HG03103 (cell line): ENCODE results near the gene SLC35F2.
A peak's percentile ranks its signal among the peaks of the same experiment; 100 is the strongest.
"Not testable (repeated sequence)": the region's sequence is repeated elsewhere in the genome, so short reads cannot be mapped to it uniquely, and the experiment has no call there.

Source experiments
- ATAC-seq: cut with Tn5 transposase; IDR thresholded peaks from one replicate; pipeline ENCODE4 v1.9.1; 2021; ENCODE audit warnings: low read depth; ENCODE audit not compliant: unreplicated experiment

Gene SLC35F2, protein sequence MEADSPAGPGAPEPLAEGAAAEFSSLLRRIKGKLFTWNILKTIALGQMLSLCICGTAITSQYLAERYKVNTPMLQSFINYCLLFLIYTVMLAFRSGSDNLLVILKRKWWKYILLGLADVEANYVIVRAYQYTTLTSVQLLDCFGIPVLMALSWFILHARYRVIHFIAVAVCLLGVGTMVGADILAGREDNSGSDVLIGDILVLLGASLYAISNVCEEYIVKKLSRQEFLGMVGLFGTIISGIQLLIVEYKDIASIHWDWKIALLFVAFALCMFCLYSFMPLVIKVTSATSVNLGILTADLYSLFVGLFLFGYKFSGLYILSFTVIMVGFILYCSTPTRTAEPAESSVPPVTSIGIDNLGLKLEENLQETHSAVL

DNA sequence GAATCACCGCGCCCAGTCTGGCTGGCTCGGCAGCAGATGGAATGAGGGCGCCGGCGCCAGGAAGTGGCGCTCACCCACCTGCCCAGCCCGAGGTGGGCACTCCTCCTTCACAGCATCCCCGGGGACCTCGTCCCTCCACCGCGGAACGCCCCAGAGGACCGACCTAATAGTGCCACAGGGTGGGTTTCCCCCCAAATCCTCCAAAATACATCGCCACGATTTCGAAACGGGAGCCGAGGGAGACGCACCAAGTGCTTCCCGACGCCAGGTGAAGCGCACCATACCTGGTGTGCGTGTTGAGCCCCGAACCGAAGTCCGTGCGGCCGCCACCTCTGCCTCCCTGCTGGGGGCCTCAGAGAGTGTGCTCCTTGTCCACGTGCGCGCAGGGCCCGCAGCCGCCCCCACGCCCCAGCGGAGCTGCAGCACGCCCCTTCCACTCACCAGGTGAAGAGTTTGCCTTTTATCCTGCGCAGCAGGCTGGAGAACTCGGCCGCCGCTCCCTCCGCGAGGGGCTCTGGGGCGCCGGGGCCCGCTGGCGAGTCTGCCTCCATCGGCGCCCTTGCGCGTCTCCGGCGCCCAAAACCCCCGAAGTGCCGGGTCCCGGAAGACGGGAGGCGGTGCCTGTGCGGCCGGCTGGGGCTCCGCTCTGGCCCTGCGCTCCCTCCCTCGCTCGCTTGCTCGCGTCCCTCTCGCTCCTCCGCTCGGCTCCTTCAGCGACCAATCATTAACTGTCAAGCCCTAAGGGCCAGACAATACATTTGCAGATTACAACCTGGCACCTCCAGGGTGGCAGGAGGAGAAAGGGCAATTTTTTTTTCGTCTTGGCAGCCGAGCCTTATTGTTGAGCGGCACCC is at the start of gene SLC35F2:
TSS of gene SLC35F2 (minus strand) at position 571 of the 854 bp plus-strand sequence. CDS start at position 551, 20 bp downstream.
- ATAC-seq: peak; percentile 87

DNA sequence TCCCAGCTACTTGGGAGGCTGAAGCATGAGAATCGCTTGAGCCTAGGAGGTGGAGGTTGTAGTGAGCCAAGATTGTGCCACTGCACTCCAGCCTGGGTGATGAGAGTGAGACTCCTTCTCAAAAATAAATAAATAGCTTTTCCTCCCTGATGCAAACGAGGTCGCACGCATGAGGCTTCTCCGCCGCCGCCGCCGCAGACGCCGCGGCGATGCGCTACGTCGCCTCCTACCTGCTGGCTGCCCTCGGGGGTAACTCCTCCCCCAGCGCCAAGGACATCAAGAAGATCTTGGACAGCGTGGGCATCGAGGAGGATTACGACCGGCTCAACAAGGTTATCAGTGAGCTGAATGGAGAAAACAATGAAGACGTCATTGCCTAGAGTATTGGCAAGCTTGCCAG is 49.6 kb upstream of the SLC35F2 start:
- ATAC-seq: no peak

DNA sequence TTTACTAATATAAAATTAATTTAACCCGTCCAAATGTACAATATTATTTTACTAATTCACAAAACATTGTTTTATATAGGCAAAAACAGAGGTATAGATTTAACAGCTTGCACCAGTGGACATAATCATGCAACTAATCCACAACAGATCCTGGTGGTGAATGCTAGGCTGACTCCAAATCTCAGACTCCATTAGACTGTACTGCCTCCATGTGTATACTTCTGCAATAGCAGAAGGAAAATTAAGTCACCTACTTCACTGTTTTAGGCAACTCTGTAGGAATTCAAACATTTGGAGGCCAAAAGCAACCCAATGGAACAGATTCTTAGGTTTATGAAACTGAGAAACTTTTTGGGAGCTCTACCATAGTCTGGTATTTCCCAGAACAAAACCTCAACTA is 39.7 kb upstream of the SLC35F2 start:
- ATAC-seq: peak; percentile 71

DNA sequence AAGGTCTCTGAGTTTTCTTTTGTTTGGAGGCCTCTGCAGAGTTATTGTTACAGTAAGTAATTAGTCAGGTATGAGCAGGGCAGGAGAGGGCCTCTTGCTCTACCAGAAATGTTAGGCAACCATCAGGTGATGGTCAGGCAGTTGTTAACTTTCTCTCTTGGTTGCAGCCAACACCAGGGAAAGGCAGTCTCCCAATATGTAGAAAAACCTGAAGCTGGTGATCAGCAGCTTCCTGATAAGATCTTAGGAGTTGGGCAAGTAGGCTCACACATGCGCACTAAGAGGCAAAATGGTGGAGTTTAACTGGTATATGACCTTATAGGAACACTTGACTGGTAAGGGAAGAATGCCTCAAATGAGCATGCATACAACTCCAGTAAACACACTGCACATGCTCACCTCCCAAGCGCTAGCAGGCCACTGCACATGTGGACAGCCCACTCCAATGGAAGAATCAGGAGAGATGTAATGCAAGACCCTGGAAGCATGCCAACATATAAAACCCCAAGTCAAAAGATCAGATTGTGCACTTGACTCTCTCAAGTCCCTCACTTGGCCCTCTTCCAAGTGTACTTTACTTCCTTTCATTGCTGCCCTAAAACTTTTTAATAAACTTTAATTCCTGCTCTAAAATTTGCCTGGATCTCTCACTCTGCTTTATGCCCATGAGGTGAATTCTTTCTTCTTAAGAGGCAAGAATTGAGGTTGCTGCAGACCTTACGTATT is 23.7 kb upstream of the SLC35F2 start:
- ATAC-seq: no peak

DNA sequence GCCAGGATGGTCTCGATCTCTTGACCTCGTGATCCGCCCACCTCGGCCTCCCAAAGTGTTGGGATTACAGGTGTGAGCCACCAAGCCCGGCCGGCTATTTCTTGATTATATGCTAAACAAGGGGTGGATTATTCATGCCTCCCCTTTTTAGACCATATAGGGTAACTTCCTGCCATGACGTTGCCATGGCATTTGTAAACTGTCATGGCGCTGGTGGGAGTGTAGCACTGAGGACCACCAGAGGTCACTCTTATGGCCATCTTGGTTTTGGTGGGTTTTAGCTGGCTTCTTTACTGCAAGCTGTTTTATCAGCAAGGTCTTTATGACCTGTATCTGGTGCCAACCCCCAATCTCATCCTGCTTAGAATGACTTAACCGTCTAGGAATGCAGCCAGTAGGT is 22.9 kb upstream of the SLC35F2 start:
- not testable (repeated sequence) for ATAC-seq

DNA sequence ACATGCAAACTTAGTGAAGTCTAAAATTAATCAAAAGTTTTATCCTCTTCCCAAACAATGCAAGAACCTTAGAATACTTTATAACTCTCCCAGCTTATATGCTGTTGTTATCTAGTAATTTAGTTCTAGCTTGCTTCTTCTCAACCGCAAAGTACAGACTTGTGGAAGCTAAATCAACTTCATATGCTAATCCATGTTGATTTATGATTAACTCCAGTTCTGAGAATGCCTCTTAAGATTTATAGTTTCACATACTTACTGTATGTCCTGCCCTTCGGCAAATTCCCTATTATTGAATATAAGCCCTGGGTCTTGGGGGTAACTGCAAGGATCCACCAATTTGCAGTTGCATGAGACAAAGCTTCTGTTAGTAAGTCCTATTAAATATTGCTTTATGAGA is 17.6 kb upstream of the SLC35F2 start:
- no peak for ATAC-seq

DNA sequence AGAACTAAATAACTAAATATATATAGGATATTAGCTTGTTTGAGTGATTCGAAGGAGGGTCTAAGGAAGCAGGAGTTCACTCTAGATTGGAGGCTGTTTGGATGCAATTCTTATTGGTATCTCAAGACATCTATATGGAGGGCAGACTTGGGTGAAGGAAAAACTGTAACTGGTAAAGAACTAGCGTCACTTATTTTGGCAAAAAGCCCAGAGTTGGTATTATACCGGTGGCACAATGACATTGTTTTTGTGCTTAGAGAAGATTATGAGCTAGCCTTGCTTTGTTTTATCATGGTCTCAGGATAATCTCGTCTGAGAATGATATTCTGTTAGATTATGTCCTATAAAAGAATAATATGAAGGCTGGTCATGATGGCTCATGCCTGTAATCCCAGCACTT is 6.0 kb upstream of the SLC35F2 start:
- ATAC-seq: no peak

DNA sequence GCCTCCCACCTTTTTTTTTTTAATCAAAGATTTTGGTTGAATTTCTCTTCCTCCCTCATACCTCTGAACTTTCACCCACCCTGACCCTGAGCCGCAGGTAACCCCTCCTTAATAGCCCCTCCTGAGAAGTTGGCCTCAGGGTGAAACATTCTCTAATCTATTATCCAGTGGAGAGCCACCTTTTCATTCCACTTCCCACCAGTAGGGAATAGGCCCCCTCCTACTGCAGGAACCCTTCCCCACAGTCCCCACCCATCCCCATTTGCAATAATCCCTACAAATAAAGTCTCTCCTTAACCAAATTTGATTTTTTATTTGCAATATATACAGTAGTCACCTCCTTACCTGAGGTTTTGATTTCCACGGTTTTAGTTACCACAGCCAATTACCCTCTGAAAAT is 2.1 kb upstream of the SLC35F2 start:
- no peak for ATAC-seq

DNA sequence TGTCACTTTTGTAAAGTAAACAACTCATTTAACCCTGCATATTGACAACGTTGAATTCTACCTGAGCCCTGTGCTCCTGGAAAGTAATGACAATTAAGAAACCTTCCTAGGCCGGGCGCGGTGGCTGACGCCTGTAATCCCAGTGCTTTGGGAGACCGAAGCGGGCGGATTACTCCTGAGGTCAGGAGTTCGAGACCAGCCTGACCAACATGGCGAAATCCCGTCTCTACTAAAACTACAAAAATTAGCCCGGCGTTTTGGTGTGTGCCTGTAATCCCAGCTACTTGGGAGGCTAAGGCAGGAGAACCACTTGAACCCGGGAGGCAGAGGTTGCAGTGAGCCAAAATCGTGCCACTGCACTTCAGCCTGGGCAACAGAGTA is 1.6 kb upstream of the SLC35F2 start:
- ATAC-seq: not testable (repeated sequence)

DNA sequence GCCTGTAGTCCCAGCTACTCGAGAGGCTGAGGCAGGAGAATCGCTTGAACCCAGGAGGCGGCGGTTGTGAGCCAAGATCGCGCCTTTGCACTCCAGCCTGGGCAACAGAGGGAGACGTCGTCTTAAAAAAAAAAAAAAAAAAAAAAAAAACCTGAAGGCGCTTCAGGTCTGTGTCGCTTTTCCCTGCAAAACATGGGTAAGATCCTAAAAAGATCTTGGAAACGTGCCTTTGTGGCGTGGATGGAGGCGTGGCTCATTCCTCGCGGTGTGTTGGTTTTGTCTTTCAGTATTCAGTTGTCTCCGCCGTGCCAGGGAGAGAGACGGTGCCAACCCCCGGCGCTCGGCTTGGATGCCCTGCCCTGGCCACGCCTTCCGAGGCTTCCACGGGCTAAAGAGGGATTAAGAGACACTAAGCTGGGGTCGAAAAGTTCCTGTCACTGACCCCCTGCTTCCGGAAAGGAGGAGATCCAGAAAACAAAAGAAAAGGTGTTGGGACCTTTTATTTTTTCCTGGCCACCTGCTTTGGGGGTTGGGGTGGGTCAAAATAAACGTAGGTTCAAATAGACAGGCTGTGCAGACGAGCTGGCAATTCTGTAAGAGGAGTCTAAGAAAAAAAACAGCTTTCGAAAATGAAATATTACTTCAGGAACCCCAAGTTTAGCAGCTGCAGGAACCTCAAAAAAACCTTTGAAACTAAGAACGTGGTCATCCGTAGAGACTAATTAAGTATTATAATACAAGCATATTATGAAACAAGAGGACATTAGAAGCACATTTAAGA is 1.1 kb upstream of the SLC35F2 start:
- no peak for ATAC-seq

DNA sequence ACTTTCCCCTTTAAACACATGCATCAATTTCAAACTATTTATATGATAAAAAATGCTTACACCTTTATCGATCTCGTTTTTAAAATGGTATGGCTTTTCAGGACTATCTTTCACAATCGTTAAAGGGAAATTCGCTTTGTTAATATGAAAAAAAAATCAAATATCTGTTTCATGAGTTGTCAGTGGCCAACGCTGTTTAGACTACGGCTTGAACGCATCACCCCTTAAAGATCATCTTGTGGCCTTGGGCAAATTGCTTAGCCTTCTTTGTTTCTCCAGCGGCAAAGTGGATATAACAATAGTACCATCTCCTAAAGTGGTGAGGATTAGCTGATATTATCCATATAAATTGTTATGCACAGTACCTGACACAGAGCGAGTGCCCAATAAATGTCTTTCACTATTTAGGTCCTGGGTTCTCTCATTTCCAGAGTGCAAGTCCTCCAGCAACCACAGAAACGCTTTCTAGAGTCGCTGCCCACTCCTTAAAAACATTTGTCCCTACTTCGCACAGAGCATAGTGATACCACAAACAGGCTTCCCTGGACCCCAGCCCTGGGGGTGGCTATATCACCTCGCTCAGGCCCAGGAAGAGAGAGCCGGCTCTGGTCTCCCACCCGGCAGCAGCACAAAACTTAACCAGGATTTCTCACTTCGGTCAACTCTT is 904 bp downstream of the SLC35F2 start:
- no peak for ATAC-seq

DNA sequence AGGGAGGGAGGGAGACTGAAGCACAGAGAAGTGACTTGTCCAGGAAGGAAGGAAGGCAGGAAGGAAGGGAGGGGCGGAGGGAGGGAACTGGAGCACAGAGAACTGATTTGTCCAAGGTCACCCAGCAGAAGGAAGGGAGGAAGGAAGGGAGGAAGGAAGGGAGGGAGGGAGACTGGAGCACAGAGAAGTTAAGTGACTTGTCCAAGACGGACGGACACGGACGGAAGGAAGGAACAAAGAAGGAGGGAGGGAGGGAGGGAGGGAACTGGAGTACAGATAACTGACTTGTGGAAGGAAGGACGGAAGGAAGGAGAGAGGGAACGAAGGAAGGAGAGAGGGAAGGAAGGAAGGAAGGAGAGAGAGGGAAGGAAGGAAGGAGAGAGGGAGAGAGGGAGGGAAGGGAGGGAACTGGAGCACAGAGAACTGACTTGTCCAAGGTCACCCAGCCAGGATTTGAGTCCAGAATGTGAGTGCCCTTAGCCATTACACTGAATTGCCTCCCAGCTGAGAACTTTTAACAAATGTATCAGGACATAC is 1.5 kb downstream of the SLC35F2 start:
- ATAC-seq: no peak

DNA sequence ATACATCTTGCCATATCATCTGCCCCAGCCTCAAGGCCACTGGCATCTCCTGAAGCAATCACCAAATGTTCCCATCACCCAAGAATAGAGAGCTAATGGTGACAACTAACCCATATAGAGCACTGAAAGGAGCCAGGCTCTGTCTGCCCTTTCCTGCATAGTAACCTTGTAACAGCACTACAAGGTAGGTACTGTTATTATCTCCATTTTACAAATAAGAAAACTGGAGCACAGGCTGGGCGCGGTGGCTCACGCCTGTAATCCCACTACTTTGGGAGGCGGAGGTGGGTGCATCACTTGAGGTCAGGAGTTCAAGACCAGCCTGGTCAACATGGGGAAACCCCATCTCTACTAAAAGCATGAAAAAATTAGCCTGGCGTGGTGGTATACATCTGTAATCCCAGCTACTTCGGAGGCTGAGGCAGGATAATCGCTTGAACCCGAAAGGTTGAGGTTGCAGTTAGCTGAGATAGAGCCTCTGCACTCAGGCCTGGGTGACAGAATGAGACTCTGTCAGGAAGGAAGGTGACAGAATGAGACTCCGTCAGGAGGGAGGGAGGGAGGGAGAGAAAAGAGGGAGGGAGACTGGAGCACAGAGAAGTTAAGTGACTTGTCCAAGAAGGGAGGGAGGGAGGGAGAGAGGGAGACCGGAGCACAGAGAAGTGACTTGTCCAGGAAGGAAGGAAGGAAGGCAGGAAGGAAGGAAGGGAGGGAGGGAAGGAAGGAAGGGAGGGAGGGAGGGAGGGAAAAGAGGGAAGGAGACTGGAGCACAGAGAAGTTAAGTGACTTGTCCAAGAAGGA is 2.2 kb downstream of the SLC35F2 start:
- no peak for ATAC-seq

DNA sequence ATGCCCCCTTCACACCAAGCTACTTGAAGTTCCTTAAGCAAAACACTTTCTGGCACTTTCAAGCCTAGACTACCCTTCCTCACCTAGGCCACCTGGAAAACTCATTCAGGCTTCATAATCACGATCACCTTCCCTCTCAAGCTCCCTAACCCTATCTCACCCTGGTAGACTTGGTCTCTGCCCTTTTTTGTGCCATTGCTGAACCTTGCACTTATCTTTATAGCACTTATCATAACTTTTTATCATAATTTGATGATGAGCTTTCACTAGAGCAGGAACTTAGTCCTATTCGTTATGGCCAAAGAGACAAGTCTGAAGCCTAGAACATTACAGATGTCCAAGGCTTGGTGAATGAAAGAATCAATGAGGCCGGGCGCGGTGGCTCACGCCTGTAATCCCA is 5.5 kb downstream of the SLC35F2 start:
- no peak for ATAC-seq

DNA sequence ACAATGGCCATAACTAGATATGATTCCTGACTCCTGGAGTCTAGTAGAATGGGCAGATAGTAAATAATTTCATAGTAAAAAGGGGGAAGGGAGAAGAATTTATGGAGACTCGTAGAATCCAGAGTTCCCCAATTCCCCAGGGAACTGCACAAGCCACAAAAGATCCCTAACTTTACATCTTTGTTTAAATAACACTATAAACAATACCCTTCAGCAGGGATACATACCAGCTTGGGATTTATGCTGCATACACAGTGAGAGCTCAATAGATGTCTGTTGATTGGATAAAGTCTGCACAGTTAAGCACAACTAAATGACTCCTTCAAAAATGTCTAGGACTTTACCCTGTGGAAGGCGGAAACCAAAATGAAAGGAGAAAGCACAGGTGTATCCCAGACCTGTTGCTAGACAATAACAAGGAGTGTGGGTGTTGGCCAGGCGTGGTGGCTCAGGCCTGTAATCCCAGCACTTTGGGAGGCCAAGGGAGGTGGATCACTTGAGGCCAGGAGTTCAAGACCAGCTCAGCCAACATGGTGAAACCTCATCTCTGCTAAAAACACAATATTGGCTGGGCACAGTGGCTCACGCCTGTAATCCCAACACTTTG is 6.8 kb downstream of the SLC35F2 start:
- no peak for ATAC-seq

DNA sequence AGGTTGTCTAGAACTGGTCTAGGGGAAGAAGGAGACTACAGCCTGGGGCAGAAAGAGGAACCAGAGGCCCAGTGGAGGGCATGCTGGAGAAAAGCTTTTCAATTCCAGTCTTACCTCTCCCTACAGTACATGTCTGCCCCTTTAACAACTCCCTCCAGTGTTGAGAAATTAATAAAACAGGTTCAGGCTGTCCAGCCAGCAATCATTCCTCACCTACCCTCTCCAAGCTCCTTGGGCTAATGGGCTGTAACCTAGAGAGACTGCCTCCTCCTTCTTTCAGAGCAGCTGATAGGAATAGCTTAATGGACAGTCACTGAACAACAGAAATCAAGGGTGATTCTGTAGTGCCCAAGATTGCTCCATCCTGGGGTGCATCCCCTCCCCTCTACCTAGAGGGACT is 8.8 kb downstream of the SLC35F2 start:
- ATAC-seq: no peak

DNA sequence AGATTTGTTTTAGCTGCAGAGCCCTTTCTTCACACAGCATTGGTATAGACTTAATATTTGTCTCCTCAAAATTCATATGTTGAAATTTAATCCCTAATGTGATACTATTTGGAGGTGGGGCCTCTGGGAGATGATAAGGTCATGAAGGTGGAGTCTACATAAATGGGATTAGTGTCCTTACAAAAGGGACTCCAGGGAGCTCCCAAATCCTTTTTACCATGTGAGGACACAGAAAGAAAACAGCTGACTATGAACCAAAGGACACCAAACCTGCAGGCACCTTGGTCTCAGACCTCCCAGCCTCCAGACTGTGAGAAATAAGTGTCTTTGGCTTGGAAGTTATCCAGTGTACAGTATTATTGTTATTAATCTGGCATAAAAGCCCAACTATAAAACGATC is 10.2 kb downstream of the SLC35F2 start:
- ATAC-seq: no peak

DNA sequence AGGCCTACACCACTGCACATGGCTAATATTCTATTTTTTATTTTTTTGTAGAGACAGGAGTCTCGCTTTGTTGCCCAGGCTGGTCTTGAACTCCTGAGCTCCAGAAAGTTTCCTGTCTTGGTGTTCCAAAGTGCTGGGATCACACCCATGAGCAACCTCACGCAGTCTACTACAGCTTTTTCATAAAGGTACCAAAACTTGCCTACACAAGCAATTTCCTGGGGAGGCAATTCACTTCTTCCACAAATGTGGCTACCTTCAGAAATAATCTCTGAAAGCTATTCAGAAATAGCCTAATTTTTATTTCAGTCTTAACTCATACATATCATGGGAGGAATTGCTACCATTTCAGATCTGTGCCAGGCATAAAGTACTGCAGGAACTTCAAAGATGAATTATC is 11.4 kb downstream of the SLC35F2 start:
- ATAC-seq: no peak
